Mesodermal cell (in vitro differentiated cells): ENCODE results near the gene PRADC1.
A peak's percentile ranks its signal among the peaks of the same experiment; 100 is the strongest.
"Not testable (repeated sequence)": the region's sequence is repeated elsewhere in the genome, so short reads cannot be mapped to it uniquely, and the experiment has no call there.

Source experiments
- H3K27ac ChIP-seq: 2 replicates; pipeline ENCODE4 v1.7.0; 2013; ENCODE audit warnings: mild to moderate bottlenecking, low read depth, low read length, moderate library complexity; ENCODE audit not compliant: severe bottlenecking
- H3K36me3 ChIP-seq: 2 replicates; pipeline ENCODE4 v1.7.1; 2013; ENCODE audit warnings: mild to moderate bottlenecking, low read length, moderate library complexity; ENCODE audit not compliant: control insufficient read depth, insufficient read depth
- H3K4me1 ChIP-seq: one replicate; pipeline ENCODE4 v1.7.1; 2013; ENCODE audit warnings: mild to moderate bottlenecking, low read length; ENCODE audit not compliant: insufficient read depth, control insufficient read depth, poor library complexity, severe bottlenecking
- H3K4me3 ChIP-seq: 2 replicates; pipeline ENCODE4 v1.7.0; 2013; ENCODE audit warnings: low read length, control low read depth, mild to moderate bottlenecking; ENCODE audit not compliant: insufficient read depth, poor library complexity, severe bottlenecking; ENCODE audit errors: extremely low read depth
- H3K9me3 ChIP-seq: 2 replicates; pipeline ENCODE4 v1.7.1; 2013; ENCODE audit warnings: mild to moderate bottlenecking, low read length, moderate library complexity; ENCODE audit not compliant: control insufficient read depth
- WGBS, 2 experiments: methylation state at CpG; one replicate each; pipeline ENCODE4 v1.1.5; 2013; ENCODE audit warnings: missing lambda C conversion rate in 2 of 2; ENCODE audit not compliant: insufficient coverage in 2 of 2; 5-methylcytosine and 5-hydroxymethylcytosine counted together

Gene PRADC1

DNA sequence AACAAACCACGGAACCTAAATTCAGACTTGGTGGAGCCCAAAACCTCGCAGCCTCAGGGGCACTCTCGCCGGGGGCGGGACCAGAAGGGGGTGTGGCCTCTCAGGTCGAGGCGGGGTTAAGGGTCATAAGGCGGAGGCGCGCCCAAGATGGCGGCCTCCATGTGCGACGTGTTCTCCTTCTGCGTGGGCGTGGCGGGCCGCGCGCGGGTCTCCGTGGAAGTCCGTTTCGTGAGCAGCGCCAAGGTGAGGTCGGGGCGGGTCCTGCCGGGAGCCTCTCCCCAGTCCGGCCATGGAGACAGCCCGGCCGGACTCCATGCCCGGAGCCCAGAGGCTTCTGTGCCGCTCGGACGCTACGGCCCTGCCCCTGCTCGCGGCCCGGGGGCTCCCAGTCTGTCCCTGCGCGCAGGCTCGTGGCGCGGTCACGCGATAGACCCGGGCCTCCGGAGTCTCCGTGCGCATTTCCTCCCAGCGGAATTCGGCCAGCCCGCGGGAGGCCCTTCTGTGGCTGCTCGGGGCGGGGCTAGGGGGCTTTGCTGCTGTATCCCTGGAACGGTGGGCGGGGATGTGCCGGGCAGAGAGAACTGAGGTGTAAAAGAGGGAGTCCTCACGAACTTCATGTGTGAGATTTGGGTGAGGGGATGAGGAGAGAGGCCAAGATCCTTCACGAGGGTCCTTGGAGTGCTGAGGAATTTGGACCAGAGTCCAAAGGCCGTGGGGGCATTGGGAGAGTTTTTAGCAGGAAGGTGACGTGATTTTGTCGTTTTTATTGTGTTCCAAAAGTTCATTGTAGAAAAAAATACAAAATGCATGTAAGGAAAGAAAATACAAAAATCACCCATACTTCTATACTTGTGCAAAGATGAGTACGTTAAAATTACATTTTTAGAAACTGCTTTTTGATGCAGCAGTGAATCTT, 18.7 kb downstream of the PRADC1 start, which contains the start of gene SMYD5:
Gene SMYD5 (plus strand): TSS at position 126 of the 916 bp plus-strand sequence. CDS start 22 bp downstream, at position 148.
- peaks cover 5% of the 10 kb centered on the region for H3K36me3 ChIP-seq
- peak within 1 kb of the TSS; percentile 87 for H3K27ac ChIP-seq
- H3K4me1 ChIP-seq: peaks cover 13% of the 10 kb centered on the region
- H3K4me3 ChIP-seq: peak within 1 kb of the TSS; percentile 82
- no peaks in the 10 kb centered on the region for H3K9me3 ChIP-seq
- 0% methylated on average over 55 to 57 of the region's 64 CpGs for WGBS, 2 experiments

DNA sequence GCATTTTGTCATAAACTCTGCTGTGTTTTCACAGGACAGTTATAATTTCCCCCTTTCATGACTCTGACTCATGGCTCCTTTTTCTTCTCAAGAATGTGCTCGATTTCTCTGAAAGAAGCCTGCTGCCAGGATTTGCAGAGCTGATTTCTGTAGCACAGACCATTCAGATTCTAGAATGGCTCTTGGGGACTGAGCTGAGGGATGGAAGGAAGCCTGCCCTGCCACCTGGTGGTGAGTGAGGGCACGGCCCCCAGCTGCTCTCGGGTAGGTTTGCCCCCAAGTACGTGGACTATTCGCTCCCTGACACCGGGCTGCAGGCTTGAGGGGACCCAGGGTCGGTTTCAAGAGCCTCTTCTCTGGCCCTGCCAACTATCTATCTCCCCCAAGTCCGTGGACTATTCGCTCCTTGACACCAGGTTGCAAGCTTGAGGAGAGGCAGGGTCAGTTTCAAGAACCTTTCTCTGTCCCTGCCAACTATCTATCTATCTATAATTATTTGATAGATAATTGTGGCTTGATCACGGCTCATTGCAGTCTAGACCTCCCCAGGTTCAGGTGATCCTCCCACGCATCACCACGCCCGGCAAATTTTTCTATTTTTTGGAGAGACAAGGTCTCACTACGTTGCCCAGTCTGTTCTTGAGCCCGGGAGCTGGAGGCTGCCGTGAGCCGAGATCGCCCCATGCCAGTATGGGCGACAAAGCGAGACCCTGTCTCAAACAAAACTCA, 20.4 kb downstream of the PRADC1 start:
- Histone ChIP-seq H3K36me3 (no peaks in the 10 kb centered on the region), H3K4me1 (peaks cover 13% of the 10 kb centered on the region), H3K4me3 (no peak overlapping the region), H3K27ac (peak overlapping the region; percentile 41), H3K9me3 (no peaks in the 10 kb centered on the region)
- WGBS, 2 experiments: 42 to 53% methylated on average over 17 to 18 of the region's 20 CpGs

- H3K36me3 ChIP-seq: no peaks in the 10 kb centered on the region
- H3K4me1 ChIP-seq: peaks cover 13% of the 10 kb centered on the region
- H3K27ac ChIP-seq: peak overlapping the region; percentile 41
- 76 to 85% methylated on average over 7 of the region's 7 CpGs for WGBS, 2 experiments
- no peaks in the 10 kb centered on the region for H3K9me3 ChIP-seq
- H3K4me3 ChIP-seq: no peak overlapping the region
Measured at GRCh38 chr2:73212098-73212447, 21.0 kb downstream of the PRADC1 start.

GRCh38 chr2:73210696-73211095, 22.3 kb downstream of the PRADC1 start:
- Histone ChIP-seq H3K4me1 (peaks cover 13% of the 10 kb centered on the region), H3K9me3 (no peaks in the 10 kb centered on the region), H3K36me3 (no peaks in the 10 kb centered on the region), H3K27ac (no peak overlapping the region), H3K4me3 (no peak overlapping the region)
- 83 to 93% methylated on average over 4 to 5 of the region's 6 CpGs for WGBS, 2 experiments

DNA sequence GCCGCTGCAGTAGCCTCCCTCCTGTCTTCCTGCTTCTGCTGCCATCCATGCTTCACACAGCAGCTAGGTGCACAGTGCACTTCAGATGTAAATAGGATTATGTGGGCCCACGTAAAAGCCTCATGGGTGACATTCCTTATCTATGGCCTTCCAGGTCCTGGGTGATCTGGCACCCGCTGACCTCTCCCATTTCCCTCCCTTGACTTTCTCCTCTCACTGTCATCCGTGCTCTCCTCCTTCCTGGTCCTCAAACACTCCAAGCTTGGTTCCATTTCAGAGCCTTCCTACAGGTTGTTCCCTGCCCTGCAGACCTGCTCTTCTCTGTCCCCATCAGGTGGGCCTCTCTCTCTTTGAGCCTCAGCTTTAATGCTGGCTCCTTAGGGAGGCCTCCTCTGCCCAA, 23.0 kb downstream of the PRADC1 start:
- WGBS, 2 experiments: 90 to 91% methylated on average over 4 of the region's 4 CpGs
- Histone ChIP-seq H3K36me3 (no peaks in the 10 kb centered on the region), H3K9me3 (no peaks in the 10 kb centered on the region), H3K4me1 (peaks cover 9% of the 10 kb centered on the region), H3K4me3 (no peak overlapping the region), H3K27ac (no peak overlapping the region)

DNA sequence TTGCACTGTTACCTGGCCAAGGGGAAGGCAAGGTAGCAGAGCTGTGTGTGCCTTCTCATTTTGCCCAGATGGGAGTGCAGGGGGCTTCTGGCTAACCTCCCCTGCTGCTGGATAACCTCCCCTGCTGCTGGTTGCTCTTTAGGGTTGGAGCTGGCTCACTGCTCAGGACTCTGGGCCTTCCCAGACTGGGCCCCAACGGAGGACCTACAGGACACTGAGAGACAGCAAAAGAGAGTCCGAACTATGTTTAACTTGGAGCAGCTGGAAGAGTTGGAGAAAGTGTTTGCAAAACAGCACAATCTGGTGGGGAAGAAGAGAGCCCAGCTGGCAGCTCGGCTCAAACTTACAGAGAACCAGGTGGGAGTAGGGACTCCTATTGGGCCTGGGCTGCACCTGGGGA, 24.8 kb downstream of the PRADC1 start:
- Histone ChIP-seq H3K36me3 (no peaks in the 10 kb centered on the region), H3K9me3 (no peaks in the 10 kb centered on the region), H3K27ac (no peak overlapping the region), H3K4me3 (no peak overlapping the region), H3K4me1 (peaks cover 5% of the 10 kb centered on the region)
- 81 to 100% methylated on average over 2 to 3 of the region's 3 CpGs for WGBS, 2 experiments

DNA sequence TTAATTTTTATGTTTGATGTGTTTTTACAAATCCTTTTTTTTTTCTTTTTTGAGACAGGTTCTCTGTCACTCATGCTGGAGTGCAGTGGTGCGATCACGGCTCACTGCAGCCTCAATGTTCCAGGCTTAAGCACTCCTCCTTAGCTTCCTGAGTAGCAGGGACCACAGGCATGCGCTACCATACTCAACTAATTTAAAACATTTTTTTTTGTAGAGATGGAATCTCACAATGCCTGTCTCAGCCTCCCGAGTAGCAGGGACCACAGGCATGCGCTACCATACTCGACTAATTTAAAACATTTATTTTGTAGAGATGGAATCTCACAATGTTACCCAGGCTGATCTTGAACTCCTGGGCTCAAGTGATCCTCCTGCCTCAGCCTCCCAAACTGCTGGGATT, 27.4 kb downstream of the PRADC1 start:
- Histone ChIP-seq H3K4me1 (peaks cover 11% of the 10 kb centered on the region), H3K27ac (no peak overlapping the region), H3K9me3 (no peaks in the 10 kb centered on the region), H3K36me3 (no peaks in the 10 kb centered on the region), H3K4me3 (no peak overlapping the region)
- WGBS, 2 experiments: 83% methylated on average over 2 to 4 of the region's 6 CpGs

DNA sequence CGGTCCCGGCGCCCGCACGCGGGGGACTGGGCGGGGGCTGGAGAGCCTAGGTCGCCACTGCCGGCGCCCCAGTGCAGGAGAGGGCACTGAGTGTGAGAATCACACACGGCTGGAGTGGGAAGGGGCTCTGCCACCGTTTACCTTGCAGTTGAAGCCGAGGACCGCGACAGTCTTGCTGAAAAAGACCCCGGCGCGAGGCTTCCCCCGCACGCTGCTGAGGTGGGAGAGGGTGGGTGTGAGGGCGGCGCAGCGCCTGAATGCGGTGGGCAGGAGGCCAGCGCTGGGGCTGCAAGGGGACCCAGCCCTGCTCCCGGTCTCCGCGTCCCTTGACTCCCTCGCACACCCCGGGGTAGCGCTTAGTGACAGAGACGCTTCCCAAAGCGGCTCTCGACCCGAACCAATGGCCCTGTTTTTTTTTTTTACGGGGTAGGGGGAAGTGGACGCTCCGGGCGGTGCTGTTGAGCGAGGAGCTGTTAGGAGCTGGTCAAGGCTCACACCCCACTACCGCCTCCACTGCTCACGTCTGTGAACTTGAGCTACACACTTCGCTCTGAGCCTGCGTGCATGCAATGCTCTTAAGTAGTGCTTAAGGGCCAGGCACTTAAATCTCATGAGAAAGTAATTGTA, 29.9 kb downstream of the PRADC1 start:
- Histone ChIP-seq H3K27ac (no peak overlapping the region), H3K4me1 (peaks cover 11% of the 10 kb centered on the region), H3K36me3 (no peaks in the 10 kb centered on the region), H3K4me3 (peak overlapping the region; percentile 21), H3K9me3 (no peaks in the 10 kb centered on the region)
- 5 to 6% methylated on average over 26 to 35 of the region's 44 CpGs for WGBS, 2 experiments

DNA sequence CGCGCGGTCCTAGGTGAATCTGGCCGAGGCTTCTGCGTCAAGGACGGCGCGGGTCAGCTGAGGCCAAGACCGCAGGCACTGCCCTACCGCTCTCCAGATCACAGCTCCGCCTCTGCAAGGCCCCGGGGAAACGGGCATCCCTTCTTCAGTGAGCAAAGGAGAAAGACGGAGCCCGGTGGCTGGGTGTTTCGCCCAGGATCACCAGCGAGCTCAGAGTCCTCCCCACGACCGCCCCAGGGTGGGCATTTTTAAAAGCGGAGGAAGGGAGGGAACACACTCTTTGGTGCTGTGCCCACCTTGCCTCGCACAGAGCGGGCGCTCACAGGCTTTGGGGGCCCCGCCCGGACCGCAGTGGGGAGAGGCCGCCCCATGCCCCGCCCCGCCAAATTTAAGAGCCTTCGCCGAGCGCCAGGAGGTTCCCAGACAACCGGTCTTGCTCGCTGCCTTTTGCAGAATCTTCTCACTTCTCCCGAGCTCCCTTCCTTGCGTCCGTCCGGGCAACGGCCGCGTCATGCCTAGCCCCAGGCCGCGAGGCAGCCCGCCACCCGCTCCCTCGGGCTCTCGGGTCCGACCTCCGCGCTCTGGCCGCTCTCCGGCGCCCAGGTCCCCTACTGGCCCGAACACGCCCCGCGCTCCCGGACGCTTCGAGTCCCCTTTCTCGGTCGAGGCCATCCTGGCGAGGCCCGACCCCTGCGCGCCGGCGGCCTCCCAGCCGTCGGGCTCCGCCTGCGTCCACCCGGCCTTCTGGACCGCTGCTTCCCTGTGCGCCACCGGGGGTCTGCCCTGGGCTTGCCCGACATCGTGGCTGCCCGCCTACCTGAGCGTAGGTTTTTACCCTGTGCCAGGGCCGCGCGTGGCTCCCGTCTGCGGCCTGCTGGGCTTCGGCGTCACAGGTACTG, 30.6 kb downstream of the PRADC1 start, which contains the start of gene NOTO:
Gene NOTO (plus strand): TSS at position 419 of the 899 bp plus-strand sequence. CDS start 93 bp downstream, at position 512.
- no peaks in the 10 kb centered on the region for H3K9me3 ChIP-seq
- no peak within 1 kb of the TSS for H3K27ac ChIP-seq
- H3K4me1 ChIP-seq: peaks cover 11% of the 10 kb centered on the region
- 2 to 3% methylated on average over 70 to 78 of the region's 87 CpGs for WGBS, 2 experiments
- no peaks in the 10 kb centered on the region for H3K36me3 ChIP-seq
- H3K4me3 ChIP-seq: peak within 1 kb of the TSS; percentile 21

DNA sequence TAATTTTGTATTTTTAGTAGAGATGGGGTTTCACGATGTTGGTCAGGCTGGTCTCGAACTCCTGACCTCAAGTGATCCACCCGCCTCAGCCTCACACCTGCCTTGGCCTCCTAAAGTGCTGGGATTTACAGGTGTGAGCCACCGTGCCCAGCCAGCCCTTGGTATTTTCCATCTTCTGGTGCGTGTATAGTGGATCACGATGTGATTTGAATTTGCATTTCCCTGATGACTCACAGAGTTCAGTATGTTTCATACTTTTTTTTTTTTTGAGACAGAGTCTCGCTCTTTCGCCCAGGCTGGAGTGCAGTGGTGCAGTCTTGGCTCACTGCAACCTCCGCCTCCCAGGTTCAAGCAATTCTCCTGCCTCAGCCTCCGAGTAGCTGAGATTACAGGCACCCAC, 32.8 kb downstream of the PRADC1 start:
- H3K4me1 ChIP-seq: peaks cover 11% of the 10 kb centered on the region
- not testable (repeated sequence) for H3K27ac ChIP-seq, H3K4me3 ChIP-seq, H3K36me3 ChIP-seq, H3K9me3 ChIP-seq
- WGBS, 2 experiments: 93 to 100% methylated on average over 3 to 8 of the region's 10 CpGs
